NCI-H345 (cell line): Measurements from ENCODE around the gene ATP5MC2.
"Not testable (repeated sequence)": the region's sequence is repeated elsewhere in the genome, so short reads cannot be mapped to it uniquely, and the experiment has no call there.

Experiments used
- DNase-seq: peaks from one replicate; lab custom pipeline; 2025; lab: John Stamatoyannopoulos, UW

The ATP5MC2 gene

DNA sequence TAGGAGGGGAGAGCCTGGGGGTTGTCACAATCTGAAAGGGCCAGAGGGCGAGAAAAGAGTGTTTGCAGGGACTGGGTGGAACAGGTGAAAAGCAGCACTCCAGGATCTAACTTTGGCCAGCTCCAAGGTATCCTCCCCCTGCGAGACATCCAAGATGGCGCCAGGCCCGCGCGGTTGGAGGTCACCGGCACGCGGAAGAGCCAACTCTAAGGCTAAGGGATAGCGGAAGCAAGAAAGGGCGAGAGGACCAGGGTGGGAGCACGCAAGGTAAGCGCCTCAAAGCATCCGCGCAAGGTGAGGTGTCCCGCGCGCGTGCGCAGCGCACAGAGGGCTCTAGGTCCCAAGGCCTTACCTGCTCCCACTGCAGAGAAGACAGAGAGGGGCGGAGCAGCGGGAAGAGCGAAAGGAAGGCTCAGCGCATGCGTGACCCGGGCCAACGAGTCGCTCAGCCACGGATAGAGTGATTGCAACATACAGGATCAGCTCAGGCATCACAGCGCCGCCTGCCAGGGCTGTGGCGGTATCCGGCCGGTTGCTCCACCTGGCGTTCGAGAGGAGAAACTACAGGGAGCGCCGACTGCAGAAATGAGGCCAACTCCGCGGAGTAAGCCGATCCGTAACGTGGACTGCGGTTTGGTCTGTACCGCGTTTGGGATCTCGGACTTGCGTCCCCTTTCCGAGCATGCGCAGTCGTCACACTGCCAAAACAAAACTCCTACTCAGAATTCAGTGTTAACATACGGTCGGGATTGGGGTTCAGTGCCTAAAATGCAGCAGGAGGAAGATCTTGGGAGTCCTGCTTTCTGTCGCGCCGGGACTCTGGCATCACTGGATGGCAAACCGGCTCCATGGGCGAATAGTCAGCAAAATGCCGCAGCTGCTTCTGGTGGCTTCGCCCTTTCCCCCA lies at the start of gene ATP5MC2:
Gene ATP5MC2, minus strand, starts transcription at position 383 of the 907 bp plus-strand sequence. CDS start 3,469 bp downstream, outside the sequence.
- DNase-seq: peak; percentile 98

DNA sequence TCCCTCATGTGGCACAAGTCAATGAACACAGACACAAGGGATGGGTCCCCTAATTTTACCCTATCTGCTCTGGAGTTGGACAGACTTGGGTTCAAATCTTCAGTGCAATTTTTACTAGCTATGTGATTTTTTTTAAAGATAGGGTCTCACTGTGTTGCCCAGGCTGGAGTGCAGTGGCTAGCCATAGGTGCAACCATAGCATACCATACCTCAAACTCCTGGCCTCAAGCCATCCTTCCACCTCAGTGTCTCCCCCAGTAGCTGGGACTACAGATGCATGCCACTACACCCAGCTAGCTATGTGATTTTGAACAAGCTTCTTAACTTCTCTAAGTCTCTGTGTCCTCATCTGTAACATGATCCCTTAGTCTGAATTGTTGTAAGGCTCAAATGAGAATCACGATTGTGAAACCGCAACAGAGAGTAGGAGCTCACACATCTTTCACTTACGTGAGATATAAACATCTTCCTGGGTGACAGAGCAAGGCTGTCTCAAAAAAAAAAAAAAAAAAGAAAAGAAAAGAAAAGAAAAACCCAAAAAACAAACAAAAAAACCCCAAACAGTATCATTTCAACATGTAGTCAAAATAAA lies 46.7 kb upstream of the ATP5MC2 start:
- no peak for DNase-seq

DNA sequence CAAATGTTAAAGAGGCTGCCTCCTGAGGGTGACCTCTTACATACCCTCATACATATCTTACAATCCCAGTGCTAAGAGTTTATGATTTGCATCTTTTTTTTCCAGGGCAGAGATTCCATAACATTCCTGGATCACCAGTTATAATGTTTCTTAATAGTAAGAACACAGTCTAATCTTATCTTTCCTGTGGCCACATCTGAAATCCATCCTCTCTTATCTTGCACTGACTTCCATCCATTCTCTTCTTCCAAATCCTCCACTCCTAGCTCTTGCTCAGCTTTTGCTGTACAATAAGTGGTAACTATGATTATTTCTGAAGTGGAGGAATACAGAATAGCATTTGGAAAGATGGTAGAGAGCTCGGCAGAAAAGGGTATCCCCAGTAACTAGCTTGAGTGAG lies 45.1 kb upstream of the ATP5MC2 start:
- DNase-seq: no peak

DNA sequence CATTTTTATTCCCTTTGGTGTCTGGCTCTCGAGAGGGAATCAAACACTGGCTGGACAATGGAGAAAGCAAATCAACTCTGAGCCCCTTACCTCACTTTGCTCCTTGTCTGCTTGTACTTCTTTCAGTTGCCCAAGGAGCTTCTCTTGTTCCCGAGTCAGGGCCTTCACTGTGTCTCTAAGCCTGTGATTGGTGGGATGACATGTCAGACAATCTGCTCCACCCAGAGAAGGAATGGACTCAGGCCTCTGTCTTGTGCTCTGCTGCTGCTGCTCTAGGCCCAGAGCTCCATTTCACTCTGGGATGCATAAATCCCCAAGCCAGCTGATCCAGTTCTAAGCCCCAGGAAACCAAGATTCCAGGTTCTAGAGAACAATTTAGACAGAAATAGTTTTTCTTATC lies 43.8 kb upstream of the ATP5MC2 start:
- no peak for DNase-seq

DNA sequence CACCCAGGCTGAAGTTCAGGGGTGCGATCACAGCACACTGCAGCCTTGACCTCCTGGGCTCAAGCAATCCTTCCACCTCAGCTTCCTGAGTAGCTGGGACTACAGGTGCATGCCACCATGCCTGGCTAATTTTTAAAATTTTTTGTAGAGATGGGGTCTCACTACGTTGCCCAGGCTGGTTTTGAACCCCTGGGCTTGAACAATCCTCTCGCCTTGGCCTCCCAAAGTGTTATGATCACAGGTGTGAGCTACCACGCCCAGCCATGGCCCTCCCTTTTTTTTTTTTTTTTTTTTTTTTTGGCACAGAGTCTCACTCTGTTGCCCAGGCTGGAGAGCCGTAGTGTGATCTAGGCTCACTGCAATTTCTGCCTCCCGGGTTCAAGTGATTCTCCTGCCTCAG lies 42.7 kb upstream of the ATP5MC2 start:
- DNase-seq: not testable (repeated sequence)

DNA sequence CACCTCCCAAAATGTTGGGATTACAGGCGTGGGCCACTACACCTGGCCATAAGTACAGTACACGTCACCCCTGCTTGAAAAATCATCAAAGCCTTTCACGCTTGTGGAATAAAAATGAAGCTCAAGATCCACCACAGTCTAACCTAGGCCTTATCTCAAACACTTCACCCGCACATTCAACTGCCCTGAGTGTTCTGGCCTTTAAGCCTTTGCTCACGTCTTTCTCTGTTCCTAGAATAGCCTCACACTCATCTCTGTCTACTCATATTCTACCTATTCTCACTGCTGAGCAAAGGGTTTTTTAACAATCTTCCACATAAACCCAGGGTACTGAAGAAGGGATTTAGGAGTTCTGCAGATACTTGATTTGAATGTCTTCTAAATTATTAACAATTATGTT lies 41.4 kb upstream of the ATP5MC2 start:
- DNase-seq: no peak

DNA sequence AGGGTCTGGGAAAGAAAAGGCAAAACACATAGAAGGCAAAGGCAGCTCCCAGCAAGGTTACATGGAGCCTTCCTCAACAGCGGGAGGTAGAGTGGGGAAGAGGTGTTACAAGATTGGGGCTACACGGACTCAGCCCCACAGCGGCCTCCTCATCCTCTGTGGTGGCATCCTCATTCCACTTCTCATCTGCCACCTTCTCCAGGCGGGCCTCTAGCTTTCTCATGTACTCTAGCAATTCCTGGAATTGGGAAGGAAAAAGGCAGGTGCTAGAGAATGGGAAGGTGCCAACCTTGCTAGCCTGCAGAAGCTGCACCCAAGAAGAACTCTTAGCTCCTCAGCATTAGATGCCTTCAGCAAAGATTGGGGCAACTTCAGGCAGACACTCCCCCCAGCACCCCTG lies 38.1 kb upstream of the ATP5MC2 start:
- no peak for DNase-seq

DNA sequence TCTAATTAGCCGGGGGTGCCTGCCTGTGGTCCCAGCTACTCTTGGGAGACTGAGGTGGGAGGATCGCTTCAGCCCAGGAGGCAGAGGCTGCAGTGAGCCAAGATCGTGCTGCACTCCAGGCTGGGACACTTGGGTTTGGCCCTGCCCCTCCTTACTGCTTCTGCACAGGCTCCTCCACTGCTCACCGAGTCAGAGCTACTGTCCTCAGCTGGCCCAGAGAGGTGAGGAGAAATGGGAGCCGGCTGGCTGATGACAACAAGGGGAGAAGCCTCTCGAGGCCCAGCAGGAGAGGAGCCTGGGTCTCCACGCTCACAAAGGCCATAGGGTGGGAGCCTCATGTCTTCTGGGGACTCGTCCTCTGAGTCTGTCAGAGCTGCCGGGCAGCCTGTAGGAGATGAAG lies 37.6 kb upstream of the ATP5MC2 start:
- no peak for DNase-seq

DNA sequence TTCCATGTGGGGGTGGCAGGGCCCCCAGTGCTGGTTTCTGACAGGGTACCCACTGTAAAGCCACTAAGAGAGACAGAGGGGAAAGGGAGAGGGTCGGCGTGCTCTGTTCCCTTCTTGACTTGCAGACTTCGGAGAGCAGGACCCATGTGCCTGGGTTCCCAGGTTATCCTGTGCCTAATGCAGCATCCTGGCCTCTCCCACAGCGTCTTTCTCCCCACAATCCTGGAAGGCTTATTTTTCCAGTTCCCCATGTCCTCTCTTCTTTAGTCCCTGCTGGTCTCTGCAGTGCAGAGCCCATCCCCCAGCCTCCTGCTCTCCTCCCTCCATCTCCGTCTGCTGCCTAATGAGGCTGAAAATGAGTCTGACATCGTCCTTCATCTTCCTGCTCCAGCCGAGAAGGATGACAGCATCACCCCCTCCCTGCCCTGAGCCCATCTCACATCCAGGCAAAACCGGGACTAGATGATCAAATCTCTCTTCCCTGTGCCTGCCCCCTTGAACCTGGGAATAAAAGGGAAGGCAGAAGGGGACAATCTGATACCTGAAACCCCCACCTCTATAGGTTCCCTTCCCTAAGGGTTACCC lies 36.3 kb upstream of the ATP5MC2 start:
- no peak for DNase-seq

DNA sequence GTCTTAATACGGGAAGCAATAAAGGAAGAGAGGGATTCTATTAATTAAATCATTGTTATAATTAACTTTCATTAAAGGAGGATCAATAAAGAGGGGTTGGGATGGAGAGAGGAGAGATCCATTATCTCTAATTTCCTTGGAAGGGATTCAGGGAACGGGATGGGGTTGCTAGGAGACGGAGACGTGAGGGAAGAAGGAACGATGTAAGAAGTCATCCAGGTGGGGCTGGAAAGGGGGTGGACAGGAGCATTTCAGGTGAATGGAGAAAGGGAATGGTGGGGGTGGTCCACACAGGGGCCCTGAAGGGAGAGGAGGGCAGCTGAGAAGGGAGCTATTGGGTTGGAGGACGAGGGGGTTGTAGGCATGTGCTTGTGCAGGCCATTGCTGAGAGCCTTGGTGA lies 34.2 kb upstream of the ATP5MC2 start:
- DNase-seq: no peak

DNA sequence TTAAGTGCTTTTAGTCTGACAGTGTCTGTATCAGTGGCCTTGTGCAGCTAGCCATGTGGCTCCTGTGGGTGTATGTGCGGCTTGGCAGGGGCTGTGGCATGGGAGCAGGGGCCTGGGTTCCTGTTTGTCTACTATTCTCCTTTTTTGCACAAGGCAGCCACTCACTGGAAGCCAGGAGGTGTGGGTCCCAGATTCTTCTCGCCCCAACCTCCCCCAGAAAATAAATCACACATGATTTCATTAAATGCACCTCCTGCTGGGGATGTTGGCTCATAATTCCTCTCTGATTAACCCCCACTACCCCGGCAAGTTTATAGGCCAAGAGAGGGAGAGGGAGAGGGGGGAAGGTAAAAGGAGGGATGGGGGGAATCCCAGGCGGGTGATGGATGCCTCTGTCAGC lies 33.8 kb upstream of the ATP5MC2 start:
- DNase-seq: no peak

DNA sequence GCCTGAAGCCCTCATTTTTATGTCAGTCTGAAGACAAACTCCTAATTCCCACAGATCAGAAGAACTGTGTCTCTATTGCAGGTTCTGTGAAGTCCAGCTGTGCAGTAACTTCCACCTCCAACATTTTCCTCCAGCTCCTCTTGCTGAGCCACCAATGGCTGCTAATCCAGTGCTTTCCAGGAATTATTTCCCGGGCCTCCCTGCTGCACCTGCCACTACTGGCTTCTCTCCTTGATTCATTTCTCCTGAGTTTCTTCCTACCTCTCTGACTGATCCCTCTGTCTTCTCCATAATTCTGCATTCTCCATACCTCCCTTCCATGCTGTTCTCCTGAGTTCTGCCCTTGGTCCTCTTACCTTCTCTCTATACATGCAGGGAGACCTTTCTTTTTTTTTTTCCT lies 30.2 kb upstream of the ATP5MC2 start:
- no peak for DNase-seq

DNA sequence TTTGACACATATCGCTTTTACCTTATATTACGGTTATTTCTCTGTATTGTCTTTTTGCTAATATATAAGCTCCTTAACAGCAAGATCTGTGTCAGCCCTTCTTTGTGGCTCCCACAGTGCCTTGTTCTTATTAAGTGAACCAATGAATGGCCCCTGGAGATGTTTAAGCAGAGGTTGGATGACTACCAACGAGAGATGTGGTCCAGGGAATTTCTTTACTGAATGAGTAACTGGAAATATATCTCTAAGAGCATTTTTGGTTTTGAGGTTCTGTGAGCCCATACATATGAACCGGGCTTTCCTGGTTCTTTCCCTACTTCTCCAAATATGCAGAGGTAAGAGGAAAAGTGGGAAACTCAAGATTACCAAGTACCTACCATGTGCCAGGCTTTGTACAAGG lies 27.9 kb upstream of the ATP5MC2 start:
- no peak for DNase-seq

DNA sequence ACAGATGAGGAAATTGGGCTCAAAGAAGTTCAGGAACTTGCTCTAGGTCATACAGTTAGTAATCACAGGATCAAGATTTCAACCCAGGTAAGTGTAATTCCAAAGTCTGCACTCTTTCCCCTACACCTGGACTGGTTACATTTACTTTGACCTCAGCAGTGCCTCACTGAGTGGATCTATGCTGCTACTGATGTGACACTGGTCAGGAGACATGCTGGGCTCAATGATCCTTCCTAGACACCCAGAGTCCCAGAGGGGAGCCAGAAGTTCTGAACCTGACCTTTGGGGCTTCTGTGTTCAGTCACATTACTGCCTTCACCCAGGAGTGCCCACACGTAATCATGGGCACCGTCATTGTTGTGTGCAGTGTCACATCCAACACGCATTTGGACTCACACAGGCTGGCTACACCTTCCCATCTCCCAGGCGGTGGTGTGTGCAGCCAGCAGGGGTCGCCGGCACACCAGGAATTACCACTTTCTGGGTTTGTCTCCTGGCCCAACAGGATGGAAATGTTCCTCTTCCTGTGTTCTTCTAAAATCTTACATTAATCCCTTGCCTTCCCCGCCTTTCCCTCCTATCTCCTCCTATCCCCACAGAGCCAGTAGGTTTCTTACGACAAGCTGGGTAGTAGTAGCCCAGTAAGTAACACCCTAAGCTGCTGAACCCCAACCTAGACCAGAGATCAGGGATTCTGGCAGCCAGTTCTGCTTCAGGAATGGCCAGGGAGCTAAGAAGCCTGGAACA lies 25.8 kb upstream of the ATP5MC2 start:
- DNase-seq: peak; percentile 46

DNA sequence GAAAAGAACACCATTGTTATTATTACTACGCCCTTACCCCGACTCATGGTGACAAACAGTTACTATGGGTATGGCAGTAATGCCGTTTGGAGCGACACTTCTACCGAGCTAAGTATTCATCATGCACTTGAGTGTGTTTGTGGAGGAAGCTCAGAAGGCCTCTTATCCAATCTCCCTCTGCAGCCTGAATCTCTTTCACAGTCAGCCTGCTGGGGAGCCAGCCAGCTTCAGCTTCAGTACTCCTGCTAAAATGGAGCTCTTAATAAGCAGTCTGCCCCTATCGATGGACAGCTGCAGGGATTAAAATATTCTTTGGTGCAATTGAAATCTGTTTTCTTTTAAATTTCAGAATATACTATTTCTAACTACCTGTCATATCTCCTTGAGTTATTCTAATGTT lies 24.7 kb upstream of the ATP5MC2 start:
- no peak for DNase-seq

DNA sequence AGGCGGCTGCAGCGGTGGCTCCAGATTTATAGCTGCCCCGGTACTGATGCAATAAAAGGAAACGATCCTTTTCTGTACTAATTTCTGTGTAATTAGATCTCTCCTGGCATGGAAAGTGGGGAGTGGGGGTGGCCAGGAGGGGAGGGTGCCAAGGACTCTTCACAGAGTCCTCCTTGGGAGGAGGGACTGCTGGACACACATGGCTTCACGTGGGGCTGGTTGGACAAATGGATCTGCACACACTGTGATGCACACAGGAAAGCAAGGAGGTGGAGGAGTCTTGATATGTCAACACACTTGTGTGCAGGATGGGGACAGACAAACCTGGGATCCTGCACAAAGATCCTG lies 23.8 kb upstream of the ATP5MC2 start:
- DNase-seq: no peak

DNA sequence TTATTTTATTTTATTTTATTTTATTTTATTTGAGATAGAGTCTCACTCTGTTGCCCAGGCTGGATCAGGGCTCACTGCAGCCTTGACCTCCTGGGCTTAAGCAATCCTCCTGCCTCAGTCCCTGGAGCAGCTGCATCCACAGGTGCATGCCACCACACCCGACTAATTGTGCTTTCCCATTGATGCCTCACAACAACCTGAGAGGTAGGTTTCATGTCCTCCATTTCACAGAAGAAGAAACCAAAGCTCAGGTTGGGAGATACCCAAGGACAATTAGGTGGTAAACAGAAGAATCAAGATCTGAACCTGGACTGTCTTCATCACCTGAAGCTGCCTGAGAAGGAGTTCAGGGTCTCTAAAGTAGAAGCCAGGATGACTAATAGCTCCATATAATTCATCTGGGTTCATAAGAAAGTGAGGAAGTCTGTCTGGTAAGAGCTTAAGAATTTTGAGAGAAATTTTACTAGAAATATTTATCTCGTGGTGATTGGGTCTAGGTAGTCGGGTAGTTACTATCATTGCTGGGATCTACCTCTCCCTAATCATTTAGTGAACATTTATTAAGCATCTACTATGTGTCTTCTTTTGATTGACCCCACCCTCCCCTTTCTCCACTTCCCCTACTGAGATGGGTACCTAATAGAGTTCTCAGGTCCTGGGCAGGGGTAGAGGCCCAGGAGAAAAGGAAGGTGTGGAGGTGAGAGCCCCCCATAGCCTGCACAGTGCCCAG lies 23.2 kb upstream of the ATP5MC2 start:
- no peak for DNase-seq

DNA sequence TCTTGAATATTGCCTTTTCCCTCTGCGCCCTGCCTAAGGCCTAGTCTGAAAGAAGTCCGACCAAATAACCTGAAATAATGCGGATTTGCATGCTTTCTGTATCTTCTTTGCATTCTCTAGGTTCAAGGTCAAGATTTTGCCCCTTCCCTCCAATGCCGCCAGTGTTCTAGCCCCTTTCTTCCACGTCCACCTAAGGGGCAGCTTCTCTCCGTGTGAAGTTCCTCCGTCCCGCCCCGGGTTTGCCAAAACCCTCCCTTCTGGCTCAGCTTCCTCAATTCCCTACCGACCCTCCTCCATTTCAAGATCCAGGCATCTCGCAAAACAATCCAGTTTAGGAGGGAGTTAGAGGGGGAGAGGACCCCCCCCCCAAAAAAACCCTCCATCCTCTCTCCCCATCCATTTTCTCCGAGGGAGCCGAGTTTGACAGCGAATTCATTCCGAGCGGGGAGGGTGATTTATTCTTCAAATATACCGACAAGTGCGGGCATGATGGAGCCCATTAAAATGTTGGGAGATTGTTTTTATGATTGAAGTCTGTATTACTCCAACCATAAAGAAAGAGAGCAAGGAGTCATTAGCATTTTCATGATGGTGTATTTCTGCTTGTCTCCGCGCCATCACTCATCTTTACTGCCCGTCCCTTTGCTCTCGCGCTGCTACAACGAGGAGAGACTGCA lies 20.9 kb upstream of the ATP5MC2 start:
- DNase-seq: no peak

DNA sequence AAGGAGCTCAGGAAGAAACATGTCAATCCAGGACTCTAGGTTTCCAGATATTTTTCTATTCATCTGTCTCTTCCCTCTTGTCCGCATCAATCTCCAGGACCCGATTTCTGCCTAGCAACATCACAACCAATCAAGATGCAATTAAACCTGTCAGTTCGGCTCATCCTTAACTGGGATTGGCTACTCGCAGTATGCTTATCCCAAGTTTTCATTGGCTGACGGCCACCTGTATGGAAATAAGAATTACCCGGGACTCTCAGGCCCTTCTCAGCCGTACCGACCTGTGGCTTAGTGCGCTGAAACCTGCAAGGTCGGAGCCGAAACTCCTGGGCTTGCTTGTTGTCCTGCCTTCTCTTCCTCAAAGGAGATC lies 20.4 kb upstream of the ATP5MC2 start:
- peak; percentile 94 for DNase-seq

DNA sequence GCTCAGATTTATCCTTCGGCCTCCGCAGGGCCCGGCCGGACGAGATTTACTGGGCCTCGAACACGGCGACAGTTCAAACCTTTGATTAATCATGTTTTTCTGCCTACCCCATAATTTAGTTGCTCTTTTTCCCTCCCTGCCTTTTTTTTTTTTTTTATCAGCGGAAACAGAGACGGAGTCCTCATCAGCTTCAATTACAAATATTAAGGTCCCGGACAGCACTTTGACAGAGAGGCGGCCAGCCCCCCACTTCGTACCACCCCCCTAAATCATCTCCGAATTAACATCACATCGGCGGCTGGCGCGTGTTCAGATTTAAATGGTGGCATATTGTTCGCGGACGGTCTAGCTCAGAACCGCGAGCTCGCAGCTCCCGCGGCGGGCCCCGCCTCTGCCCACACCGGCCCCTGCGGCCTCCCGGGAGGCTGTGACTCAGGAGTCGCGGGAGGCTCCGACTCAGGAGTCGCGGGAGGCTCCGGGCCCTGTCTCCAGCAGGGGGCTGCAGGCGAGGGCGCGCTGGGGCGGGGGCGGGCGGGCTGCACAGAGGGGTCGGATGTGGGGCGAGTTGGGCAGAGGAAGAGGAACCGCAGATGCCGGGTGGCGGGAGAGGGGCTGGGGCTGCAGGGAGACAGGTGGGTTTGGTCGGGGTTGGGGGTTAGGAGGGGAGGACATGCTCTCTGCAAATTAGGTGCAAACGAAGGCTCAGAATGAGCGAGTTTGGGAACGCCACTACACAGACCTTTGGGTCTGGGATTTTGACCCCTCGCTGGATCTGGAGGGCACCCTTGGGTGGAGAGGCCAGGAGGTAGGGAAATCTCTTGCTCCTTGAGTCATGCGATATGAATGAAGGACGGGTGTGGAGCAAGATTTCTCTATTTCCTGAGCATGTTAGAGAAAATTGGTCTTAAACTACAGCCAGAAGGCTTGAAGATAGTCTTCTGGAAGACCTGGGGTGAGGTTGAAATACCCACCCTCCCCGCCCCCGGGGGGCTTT lies 19.6 kb upstream of the ATP5MC2 start:
- peak; percentile 34 for DNase-seq
